BE2C (cell line): Measurements from ENCODE around the gene FECH.

Source experiments
- DNase-seq: peaks from one replicate; pipeline ENCODE4 v3.0.0-alpha.2; 2020
- H3K27me3 ChIP-seq: fragments of 250-450 bp; sonication (Bioruptor Pico); 2 replicates; pipeline ENCODE4 v1.5.1; 2020; ENCODE audit warnings: mild to moderate bottlenecking
- H3K36me3 ChIP-seq: fragments of 250-450 bp; sonication (Bioruptor Pico); 2 replicates; pipeline ENCODE4 v1.5.1; 2020; ENCODE audit warnings: mild to moderate bottlenecking
- H3K4me1 ChIP-seq: fragments of 250-450 bp; sonication (Bioruptor Pico); 2 replicates; pipeline ENCODE4 v1.5.1; 2020
- H3K4me3 ChIP-seq: 2 replicates; pipeline ENCODE4 v1.5.1; 2011; ENCODE audit warnings: low read depth, low read length
- H3K9me3 ChIP-seq: fragments of 250-450 bp; sonication (Bioruptor Pico); 2 replicates; pipeline ENCODE4 v1.5.1; 2020
- TF ChIP-seq, protein P1 (sequence below): IDR thresholded peaks from 2 replicates; pipeline ENCODE4 v1.5.1; 2012; ENCODE audit warnings: mild to moderate bottlenecking, low read depth, low read length

Gene FECH

DNA sequence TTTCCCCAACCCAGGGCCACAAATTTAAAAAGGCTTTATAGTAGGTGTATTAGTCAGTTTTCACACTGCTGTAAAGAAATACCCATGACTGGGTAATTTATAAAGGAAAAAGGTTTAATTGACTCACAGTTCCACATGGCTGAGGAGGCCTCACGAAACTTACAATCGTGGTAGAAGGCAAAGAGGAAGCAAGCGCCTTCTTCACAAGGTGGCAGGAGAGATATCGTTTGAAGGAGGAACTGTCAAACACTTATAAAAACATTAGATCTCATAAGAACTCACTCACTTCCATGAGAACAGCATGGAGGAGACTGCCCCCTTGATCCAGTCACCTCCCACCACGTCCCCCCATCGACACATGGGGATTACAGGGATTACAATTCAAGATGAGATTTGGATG, 70.4 kb downstream of the FECH start:
- no peaks in the 10 kb centered on the region for H3K4me1 ChIP-seq
- H3K9me3 ChIP-seq, result no peaks in the 10 kb centered on the region
- TF ChIP-seq, protein P1, sequence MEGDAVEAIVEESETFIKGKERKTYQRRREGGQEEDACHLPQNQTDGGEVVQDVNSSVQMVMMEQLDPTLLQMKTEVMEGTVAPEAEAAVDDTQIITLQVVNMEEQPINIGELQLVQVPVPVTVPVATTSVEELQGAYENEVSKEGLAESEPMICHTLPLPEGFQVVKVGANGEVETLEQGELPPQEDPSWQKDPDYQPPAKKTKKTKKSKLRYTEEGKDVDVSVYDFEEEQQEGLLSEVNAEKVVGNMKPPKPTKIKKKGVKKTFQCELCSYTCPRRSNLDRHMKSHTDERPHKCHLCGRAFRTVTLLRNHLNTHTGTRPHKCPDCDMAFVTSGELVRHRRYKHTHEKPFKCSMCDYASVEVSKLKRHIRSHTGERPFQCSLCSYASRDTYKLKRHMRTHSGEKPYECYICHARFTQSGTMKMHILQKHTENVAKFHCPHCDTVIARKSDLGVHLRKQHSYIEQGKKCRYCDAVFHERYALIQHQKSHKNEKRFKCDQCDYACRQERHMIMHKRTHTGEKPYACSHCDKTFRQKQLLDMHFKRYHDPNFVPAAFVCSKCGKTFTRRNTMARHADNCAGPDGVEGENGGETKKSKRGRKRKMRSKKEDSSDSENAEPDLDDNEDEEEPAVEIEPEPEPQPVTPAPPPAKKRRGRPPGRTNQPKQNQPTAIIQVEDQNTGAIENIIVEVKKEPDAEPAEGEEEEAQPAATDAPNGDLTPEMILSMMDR, result no peak
- DNase-seq, result no peak
- no peaks in the 10 kb centered on the region for H3K27me3 ChIP-seq
- H3K4me3 ChIP-seq, result no peak overlapping the region
- no peaks in the 10 kb centered on the region for H3K36me3 ChIP-seq

GRCh38 chr18:57505231-57505630, 81.3 kb downstream of the FECH start:
- Histone ChIP-seq H3K9me3 (no peaks in the 10 kb centered on the region), H3K27me3 (no peaks in the 10 kb centered on the region), H3K36me3 (no peaks in the 10 kb centered on the region), H3K4me1 (no peaks in the 10 kb centered on the region), H3K4me3 (no peak overlapping the region)
- no peak for DNase-seq
- TF ChIP-seq, protein P1, result no peak

GRCh38 chr18:57502624-57503023, 83.9 kb downstream of the FECH start:
- Histone ChIP-seq H3K27me3 (no peaks in the 10 kb centered on the region), H3K4me3 (no peak overlapping the region), H3K36me3 (no peaks in the 10 kb centered on the region), H3K9me3 (no peaks in the 10 kb centered on the region), H3K4me1 (no peaks in the 10 kb centered on the region)
- TF ChIP-seq, protein P1, result no peak
- DNase-seq, result no peak

DNA sequence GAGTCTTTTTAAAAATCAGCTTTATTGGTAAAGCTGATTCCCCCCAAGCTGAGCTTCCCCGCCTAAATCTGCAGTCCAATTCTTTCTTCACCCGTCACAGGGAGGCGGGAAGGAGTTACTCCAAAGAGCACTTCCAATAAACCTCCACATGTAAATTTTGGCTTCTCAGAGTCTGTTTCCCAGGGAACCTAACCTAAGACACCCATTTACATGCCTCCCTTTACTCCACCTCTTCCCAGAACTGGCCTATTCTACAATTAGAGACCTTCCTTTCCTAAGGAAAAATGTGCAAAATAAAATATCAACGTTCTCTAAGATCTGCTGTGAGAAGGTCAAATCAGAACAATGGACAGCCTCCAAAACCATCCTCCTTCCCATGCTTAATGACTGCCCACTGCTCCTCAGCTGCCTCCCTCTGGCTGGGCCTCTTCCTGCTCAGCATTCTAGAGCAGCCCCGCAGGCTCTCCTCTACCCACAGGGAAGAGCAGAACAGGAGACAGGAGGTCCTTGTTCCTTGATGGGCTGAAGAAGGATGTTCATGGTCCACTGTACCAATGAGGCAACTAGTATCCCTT, 87.7 kb downstream of the FECH start:
- Histone ChIP-seq H3K4me3 (no peak overlapping the region), H3K36me3 (no peaks in the 10 kb centered on the region), H3K4me1 (no peaks in the 10 kb centered on the region), H3K9me3 (no peaks in the 10 kb centered on the region), H3K27me3 (no peaks in the 10 kb centered on the region)
- DNase-seq, result no peak
- TF ChIP-seq, protein P1, result no peak
